Transverse colon (tissue), 3 donors: ENCODE data around the gene GSTT2.
"Not testable (repeated sequence)": the region's sequence is repeated elsewhere in the genome, so short reads cannot be mapped to it uniquely, and the experiment has no call there.

Experiments used
- EP300 ChIP-seq: sonication (generic); formaldehyde crosslinking; IDR thresholded peaks from one replicate; pipeline ENCODE4 v1.6.1; 2017; ENCODE audit warnings: antibody characterized with exemption, low read depth
- POLR2A ChIP-seq: fragments of 450-650 bp; IDR thresholded peaks from one replicate; pipeline ENCODE4 v1.6.1; 2016; ENCODE audit warnings: antibody characterized with exemption, mild to moderate bottlenecking, moderate library complexity
- TF ChIP-seq, protein P1 (sequence below), 5 experiments: fragments of 200-600 bp in 3 of 5; fragments of 450-650 bp in 2 of 5; sonication (generic) in 3 of 5; IDR thresholded peaks; 1 replicate in 2 of 5; 2 replicates in 3 of 5; pipeline ENCODE4 v1.5.1; 2016 to 2017; ENCODE audit warnings: antibody characterized with exemption in 5 of 5, inconsistent platforms in 3 of 5, mild to moderate bottlenecking in 2 of 5, moderate library complexity in 1 of 5

DNA sequence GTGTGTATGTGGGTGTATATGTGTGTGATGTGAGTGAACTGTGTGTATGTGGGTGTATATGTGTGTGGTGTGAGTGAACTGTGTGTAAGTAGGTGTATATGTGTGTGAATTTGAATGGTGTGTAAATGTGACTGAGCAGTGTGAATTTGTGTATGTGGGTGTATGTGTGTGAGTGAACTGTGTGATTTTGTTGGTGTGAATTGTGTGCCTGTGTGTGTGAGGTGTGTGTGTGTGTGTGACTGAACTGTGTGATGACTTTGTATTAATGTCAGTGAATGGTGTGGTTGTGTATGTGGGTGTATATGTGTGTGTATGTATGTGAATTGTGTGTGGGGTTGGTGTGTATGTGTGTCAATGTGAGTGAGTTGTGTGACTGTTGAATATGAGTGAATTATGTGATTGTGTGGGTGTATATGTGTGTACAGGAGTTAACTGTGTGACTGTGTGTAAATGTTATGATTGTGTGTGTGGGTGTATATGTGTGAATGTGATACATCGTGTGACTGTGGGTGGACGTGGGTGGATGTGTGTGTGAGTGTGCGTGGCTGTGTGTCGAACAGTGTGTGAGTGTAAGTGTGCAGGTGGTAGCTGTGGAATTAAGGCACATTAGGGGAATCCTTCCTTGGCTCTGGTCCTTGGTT is 6.7 kb downstream of the GSTT2 start:
- not testable (repeated sequence) for TF ChIP-seq POLR2A, EP300
- TF ChIP-seq, protein P1, sequence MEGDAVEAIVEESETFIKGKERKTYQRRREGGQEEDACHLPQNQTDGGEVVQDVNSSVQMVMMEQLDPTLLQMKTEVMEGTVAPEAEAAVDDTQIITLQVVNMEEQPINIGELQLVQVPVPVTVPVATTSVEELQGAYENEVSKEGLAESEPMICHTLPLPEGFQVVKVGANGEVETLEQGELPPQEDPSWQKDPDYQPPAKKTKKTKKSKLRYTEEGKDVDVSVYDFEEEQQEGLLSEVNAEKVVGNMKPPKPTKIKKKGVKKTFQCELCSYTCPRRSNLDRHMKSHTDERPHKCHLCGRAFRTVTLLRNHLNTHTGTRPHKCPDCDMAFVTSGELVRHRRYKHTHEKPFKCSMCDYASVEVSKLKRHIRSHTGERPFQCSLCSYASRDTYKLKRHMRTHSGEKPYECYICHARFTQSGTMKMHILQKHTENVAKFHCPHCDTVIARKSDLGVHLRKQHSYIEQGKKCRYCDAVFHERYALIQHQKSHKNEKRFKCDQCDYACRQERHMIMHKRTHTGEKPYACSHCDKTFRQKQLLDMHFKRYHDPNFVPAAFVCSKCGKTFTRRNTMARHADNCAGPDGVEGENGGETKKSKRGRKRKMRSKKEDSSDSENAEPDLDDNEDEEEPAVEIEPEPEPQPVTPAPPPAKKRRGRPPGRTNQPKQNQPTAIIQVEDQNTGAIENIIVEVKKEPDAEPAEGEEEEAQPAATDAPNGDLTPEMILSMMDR (IDR thresholded peaks at IDR 0.05): not testable (repeated sequence)
